ENCODE data around the gene CLP1. TPM values are rescaled to one million over a fixed set of nuclear protein-coding genes. Genes with fewer than 3 reads are reported as not detected.
A peak's percentile ranks its signal among the peaks of the same experiment; 100 is the strongest.

Gene CLP1
- polyA plus RNA-seq (ENCODE audit: insufficient read length in 12 of 12): 10 to 100 TPM in 5 of 12 donors, 1 to 10 TPM in 6, not detected in 1; 7.8 to 17.7 (median 9.8) TPM
- long read RNA-seq, donor 1, transcript CLP1-205 (3 exons, 2,435 nt): major isoform, 9 of 17 reads
- long read RNA-seq, donor 1, partial matches to known transcripts: 8 of 17 reads
- long read RNA-seq, donor 1, other reads (novel, unspliced or antisense): 0 of 17 reads
- long read RNA-seq, donor 2, partial matches to known transcripts: 0 of 5 reads
- long read RNA-seq, donor 2, other reads (novel, unspliced or antisense): 0 of 5 reads
- long read RNA-seq, donor 3, partial matches to known transcripts: 0 of 3 reads
- long read RNA-seq, donor 3, other reads (novel, unspliced or antisense): 0 of 3 reads
- long read RNA-seq, donor 4, partial matches to known transcripts: 0 of 2 reads
- long read RNA-seq, donor 4, other reads (novel, unspliced or antisense): 0 of 2 reads
- long read RNA-seq, donor 5: 0 reads
- long read RNA-seq, donor 6, partial matches to known transcripts: 0 of 2 reads
- long read RNA-seq, donor 6, other reads (novel, unspliced or antisense): 0 of 2 reads
- long read RNA-seq, donor 7, partial matches to known transcripts: 0 of 2 reads
- long read RNA-seq, donor 7, other reads (novel, unspliced or antisense): 0 of 2 reads
- long read RNA-seq, donor 8, transcript CLP1-205 (3 exons, 2,435 nt): major isoform, 9 of 9 reads
- long read RNA-seq, donor 8, partial matches to known transcripts: 0 of 9 reads
- long read RNA-seq, donor 8, other reads (novel, unspliced or antisense): 0 of 9 reads
- long read RNA-seq, donor 9, transcript CLP1-205 (3 exons, 2,435 nt): major isoform, 5 of 5 reads
- long read RNA-seq, donor 9, partial matches to known transcripts: 0 of 5 reads
- long read RNA-seq, donor 9, other reads (novel, unspliced or antisense): 0 of 5 reads
- long read RNA-seq, donor 10, transcript CLP1-205 (3 exons, 2,435 nt): major isoform, 6 of 6 reads
- long read RNA-seq, donor 10, partial matches to known transcripts: 0 of 6 reads
- long read RNA-seq, donor 10, other reads (novel, unspliced or antisense): 0 of 6 reads
- long read RNA-seq, donor 11, partial matches to known transcripts: 0 of 3 reads
- long read RNA-seq, donor 11, other reads (novel, unspliced or antisense): 0 of 3 reads

DNA sequence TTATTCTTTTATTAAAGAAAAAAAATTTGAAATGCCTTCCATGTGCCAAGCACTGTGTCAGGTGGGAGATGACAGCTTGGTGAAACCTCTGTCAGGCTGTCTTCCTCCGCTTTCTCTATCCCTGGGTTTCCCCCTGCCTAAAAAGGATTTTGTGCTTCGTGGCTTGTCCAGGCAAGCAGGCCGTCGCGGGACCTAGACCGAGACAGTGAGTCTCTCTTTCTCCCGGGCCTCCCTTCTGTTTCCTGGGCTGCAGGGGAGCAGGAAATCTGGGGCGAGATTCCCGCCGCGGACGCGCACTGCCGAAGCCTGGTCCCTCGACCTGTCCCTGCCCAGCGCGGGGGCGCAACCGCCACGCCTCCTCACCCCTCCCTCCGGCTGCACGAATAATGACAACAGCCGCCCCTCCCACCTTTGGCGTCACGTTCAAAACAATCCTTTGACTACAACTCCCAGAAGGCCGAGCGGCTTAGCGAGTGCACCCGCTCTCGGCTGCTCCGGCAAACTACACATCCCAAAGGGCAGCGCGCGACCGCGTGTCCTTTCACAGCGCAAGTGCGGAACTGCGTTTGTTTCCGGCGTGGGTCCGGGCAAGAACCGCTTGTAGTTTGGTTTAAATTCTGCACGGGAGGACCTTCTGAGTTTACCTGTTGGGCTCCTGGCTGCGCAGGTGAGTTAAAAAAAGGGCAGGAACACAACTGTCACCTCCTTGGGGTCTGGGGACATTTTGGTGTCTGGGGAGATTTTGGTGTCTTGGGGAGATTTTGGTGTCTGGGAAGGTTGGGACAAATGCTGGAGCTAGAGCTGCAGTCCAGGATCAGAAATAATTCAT lies at the start of gene CLP1:
TSS of gene CLP1 (plus strand) at position 569 of the 829 bp plus-strand sequence. CDS start 1,715 bp downstream, outside the sequence.
- DNase-seq: peak; percentile 100

DNA sequence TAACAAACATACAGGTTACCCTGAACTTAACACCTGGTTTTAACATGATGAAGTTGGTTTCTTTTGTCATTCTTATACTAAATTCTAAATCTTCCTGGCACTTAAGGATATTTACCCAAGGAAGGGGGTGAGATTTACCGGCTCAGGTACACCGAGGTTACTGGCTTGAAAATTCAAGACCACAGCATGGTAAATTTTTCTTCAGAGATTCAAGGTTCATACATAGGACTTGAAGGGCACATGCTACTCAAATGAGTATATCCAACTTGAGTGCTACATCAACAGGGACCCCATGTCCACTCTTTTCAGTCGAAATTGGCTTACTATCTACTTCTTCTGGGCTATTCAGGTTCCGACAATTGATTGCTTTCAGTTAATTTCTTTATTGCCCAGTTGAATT lies 47.4 kb upstream of the CLP1 start:
- no peak for DNase-seq

DNA sequence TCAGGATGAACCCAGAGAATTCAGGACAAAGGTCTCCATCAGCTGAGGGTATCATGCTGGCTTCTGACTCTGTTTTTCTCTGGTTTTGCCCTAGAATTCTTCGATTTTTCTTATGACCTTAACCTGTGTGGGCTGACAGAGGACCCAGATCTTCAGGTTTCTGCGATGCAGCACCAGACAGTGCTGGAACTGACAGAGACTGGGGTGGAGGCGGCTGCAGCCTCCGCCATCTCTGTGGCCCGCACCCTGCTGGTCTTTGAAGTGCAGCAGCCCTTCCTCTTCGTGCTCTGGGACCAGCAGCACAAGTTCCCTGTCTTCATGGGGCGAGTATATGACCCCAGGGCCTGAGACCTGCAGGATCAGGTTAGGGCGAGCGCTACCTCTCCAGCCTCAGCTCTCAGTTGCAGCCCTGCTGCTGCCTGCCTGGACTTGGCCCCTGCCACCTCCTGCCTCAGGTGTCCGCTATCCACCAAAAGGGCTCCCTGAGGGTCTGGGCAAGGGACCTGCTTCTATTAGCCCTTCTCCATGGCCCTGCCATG lies 43.3 kb upstream of the CLP1 start:
- no peak for DNase-seq

DNA sequence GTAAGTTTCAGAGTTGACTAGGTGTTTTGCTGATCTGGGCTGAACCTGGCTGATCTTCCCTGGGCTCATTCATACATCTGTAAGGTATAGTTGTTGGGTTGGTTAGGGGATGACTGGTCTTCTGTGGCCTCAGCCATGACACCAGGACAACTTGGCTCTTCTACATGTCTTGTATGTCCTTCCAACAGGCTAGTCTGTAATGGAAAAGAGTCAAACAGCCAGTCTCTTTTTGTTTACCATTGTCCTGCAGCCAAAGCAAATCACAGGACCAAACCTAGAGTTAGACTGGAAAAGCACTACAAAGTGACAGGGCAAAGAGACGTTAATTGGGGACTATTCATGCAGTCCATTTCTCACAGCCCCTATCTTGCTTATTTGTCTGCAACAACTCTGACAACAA lies 42.3 kb upstream of the CLP1 start:
- DNase-seq: no peak

DNA sequence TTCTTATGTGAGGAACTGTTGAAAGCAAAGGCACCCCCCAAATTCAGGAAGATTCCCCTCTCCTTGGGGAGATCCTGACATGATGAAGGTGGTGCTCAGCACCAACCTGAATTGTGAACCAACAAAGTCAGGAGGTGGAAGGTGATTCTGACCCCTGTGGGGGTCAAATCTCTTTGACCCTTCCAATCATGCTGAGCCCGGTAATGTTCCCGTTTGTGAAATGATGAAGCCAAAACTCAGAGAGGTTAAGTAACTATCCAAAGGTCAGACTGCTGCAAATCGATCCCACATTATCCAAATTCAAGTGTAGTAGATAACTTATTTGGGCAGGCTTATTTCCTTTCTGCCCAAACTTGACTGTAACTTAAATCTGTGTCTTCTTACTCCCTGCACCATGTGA lies 41.0 kb upstream of the CLP1 start:
- no peak for DNase-seq

DNA sequence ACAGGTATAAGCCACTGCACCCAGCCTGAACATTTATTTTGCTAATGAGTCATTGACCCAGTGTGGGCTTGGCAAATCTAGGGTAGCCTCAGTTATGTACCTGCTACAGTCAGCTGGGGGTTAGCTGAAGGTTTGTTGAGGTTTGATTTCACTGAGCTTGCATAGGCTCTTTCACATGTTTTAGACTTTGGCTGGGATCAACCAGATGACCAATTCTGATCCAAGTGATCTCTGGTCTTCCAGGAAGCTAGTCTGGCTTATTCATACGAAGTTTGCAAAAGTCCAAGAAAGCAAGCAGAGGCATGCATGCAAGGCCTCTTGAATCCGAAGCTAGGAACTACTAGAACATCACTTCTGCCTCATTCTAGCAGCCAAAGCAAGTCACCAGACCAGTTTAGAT lies 39.1 kb upstream of the CLP1 start:
- DNase-seq: no peak

DNA sequence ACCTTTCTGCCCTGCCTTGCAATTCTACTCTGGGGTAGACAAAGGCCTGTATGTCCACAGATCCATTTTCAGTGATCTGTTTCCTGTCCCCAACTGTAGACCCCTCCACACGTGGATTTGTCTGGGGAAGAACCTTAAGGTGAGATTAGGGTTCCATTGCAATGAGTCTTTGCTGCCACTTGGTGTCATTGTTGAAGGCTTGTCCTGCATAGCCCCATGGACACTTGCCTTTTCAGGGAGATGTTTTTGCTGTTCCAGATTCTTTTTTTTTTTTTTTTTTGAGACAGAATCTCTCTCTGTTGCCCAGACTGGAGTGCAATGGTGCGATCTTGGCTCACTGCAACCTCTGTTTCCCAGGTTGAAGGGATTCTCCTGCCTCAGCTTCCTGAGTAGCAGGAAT lies 38.2 kb upstream of the CLP1 start:
- DNase-seq: no peak

DNA sequence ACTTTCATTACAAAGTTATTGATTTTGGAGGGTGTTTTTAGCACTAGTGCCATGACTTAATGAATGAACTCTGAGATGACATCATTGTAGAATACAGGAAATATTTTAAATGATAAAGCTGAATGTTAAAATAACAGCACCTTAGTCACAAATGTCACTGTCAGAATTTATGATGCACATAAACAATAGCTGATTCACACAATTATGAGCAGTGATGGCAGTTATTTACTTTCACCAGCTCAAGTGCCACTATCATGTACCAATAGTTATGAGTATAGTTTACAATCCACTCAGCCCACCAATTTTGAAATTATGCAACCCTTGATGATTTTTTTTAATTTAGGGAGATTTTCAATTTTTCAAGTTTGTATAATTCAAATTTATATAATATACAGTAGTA lies 37.1 kb upstream of the CLP1 start:
- DNase-seq: no peak

DNA sequence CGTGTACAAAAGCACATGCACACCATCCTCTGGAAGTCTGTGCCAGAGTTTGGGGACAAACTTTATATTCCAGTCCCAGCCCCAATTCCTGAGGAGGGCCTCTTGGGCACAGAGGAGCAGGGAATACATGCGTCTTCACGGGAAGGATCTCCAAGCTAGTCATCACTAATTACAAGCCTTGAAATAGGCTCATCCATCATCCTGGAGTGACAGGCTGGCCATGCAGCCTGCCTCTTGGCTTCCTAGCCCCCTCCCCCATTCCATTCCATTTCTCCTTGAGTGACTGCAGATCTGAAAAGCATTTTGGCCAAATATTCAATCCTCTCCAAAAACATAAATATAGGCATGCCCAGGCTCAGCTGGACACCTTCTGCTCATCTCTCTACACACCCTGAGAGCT lies 35.3 kb upstream of the CLP1 start:
- DNase-seq: no peak

DNA sequence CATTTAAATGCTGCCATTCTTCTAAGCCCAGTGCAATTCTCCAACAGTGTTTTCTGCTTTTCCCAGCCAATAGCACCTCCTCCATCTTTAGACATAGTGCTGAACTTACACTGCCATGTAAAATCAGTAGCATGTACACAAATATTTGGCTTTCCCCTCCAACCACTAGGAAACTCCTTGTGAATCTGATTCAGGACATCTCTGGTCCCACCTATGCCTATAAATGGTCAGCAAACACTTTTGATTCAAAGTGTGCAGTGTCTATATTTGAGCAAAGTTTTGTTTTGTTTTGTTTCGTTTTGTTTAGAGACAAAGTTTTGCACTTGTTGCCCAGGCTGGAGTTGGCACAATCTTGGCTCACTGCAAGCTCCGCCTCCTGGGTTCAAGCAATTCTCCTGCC lies 32.7 kb upstream of the CLP1 start:
- DNase-seq: no peak

DNA sequence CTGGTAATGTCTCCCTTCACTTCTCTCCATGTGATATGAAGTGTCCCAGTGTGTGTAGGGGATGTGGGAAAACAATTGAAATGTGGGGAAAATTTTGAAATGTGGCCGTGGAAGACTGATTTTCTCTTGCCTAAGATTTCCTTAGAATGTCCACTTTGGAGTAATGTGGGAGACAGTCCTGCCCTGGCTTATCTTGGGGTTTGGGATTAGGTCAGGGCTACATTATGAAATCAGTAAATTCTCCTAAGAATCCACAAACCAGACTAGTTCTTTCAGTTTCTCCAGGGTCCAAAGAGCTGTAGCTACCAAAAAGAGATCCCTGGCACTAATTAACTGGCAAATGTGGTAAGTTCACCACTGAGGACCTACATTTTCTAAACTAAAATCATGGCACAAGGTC lies 30.7 kb upstream of the CLP1 start:
- no peak for DNase-seq

DNA sequence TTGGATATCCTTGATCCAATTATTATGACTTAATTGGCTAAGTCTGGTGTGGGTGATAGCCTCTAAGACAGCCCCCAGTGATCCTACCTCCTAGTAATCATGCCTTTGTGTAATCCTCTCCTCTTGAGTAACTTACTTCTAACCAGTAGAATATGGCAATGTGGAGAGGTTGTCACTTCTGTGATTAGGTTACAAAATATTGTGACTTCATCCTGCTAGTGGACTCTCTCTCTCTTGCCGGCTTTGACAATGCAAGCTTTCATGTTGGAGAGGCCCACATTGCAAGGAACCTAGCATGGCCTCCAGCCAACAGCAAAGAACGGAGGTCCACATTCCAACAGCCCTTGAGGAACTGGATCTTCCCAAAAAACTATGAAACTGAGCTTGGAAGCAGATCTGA lies 27.4 kb upstream of the CLP1 start:
- no peak for DNase-seq

DNA sequence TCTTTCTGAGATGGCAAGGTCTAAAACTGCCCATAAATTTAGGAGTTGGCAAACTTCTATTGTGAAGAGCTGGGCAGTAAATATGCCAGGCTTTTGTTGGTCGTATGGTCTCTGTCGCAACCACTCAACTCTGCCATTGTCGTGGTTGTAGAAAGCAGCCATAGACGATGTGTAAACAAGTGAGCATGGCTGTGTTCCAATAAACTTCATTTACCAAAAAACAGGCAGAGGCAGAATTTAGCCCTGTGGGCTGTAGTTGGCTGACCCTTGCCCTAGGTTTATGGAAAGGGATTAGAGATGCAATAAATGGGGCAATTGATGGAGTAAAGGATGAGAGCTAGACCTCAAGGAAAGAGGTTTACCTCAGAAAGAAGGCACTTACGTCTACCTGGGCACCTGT lies 25.4 kb upstream of the CLP1 start:
- no peak for DNase-seq

DNA sequence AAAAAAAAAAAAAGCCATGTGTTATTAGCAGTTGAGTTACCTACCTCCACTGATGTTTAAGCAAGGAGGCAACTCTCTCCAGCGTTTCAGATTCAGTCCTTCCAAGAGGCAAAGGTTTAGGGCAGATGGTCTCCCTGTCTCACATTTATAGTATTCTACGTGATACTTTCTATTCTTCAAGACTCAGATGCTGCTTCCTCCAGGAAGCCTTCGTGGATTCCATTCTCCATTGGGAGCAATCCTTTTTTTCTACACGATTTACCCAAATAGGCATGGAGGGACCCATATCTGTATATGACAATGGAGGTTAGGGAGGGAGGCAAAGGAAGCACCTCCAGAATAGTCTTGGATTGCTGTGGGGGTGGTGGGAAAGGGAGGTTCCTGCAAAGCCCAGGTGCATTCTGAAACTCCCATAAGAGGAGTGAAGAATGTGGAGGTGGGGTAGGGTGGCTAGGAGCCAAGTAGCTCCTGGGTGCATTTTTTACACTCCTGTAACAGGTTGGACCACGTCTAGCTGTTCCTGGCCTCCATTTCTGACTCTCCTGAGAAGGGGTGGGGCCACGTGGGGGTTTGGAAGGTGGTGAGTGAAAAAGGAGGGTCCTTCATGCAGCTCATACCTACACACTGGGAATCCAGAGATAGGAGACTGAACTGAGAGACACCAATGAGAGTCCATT lies 24.0 kb upstream of the CLP1 start:
- no peak for DNase-seq

DNA sequence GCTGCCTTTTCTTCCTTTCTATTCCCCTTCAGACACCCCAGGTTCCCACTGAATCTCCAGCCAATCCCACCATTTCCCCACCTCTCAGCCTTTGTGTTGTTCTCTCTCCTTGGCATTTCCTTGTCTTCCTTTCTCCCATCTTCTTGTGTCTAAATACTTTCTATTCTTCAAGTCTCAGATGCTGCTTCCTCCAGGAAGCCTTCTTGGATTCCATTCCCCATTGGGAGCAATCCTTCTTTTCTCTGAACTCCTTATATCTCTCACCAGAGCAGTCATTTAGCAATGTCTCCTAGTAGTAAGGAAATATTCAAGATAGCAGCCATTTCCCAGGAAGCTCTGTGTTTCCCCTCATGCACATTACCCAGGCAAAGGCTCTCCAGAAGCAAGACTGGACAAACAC lies 23.3 kb upstream of the CLP1 start:
- DNase-seq: no peak

DNA sequence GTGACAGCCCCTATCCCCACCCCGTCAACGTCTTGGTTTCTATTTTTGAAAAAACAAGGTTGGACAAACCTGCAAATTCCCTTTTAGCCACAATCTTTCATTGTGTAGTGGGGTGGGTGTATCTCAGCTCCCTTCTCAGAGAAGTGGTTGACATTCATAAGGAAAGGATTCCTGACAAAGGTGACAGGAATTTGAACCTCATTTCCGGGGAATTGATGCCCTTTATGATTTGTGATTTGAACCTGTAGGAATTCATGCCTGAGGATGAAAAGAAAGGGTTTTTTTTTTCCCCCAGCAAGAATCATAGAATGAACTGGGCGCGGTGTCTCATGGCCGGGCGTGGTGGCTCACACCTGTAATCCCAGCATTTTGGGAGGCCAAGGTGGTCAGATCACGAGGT lies 22.3 kb upstream of the CLP1 start:
- no peak for DNase-seq

DNA sequence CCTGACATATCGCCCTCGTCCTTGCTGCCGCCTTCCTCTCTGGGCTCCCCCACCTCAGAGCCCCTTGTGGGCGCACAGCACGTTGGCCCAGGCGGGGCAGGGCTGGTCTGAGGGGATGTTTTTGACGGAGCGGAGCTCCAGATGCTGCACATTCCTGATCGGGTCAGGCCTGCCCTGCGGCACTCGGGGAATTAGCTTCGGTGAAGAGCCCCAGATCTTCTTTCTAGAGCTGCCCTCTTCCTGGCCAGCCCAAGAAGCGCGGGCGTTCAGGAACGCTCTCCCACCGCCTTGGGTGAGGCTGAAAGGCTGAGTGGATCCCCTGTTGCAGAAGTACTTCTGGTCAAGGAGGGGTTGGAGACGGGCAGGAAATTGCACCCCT lies 19.9 kb upstream of the CLP1 start:
- DNase-seq: peak; percentile 26

DNA sequence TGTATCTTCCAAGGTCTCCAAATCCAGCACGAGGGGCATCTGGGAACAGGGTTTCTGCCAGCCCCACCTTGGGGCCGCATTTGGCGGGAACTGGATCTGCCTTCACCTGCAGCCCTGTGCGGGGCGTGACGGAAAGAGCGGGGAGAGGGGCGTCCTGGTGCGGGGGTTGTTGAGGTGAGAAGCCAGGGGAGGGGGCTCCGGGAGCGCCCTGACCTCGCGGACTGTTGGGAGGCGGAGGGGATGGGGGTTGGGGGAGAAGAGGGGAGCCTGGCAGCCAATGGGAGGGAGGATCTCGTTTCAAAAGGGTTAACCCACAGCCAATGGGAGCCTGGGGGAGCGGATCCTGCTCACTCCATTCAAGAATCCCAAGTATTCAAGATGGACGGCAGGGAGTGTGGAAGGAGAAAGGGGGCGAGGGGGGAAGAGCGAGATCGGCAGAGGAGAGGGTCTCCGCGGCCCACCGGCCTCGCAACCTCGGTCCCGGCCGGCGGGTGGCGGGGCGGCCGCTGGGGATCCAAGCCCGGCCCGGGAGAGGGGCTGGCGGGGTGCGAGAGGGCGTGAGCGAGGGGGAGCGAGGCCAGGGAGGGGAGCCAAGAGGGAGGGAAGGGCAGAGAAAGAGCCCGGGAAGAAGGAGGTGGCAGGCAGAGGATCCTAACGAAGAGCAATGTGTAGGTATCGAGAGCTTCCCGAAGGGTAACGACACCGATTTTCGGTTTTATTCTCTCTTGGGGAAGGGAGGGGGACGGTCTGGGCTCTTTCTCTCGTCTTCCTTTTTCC lies 19.4 kb upstream of the CLP1 start:
- peak; percentile 90 for DNase-seq

DNA sequence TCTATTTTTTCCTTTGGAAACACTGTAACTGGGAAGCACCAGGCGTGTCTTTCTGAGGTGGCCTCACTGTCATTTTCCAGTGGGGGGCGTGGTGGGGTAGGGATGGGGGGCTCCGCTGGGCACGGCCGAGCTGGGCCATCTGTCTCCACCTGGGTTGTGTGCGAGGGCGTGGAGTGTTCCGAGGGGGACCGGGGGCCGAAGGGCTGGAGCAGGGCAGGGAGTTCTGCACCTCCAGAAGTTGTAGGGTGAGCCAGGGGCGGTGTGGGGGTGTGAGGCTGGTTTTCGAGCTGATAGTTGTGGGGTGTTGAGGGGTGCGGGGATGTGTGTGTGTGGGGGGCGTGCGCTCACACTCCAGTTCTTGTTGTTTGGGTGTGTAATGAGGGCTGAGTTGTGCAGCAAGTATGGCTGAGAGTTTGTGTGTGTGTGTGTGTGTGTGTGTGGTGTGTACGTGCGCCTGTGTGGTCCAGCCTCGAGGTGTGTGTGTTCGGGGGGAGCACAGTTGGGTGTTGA lies 18.7 kb upstream of the CLP1 start:
- DNase-seq: no peak

Data from muscle of arm (tissue), 14 donors.